Measurements from ENCODE around the gene TCIRG1.

The TCIRG1 gene

DNA sequence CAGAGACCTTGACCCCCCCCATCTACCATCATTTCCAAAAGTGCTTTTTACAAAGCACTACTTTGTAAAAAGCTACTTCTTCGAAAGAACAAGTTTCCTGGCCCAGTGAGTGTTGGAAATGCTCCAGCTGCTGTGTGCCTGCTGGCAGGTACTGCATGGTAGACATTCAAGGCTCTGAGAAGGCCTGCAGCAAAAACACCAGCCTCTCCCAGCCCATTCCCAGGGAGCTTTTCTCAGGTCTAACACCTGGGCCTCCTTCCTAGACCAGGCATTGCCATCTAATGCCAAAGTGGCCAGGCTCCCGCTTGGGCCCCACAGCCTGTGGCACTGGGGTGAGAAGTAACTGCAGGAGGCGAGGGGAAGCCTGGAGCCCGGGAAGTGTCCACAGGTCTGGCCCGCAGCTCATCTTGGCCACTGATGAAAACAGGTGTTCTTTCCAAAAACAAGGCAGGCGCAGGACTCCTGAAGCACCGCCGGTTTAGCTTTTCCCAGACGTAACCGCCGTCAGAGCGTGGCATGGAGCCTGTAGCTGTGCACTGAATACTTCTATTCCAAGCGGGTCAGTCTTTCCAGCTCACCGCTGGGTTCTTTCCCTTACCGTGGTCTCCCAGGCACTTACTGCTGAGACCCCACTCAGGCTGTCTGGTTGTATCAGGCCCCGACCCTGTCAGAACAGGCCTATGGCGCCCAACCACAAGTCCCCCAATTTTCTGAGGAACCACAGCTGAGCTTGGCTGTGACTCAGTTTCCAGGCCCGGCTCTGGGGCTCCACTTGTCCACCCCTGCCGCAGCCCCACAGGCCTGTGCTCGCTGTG is 1.2 kb upstream of the TCIRG1 start:
- DNase-seq: no peak

DNA sequence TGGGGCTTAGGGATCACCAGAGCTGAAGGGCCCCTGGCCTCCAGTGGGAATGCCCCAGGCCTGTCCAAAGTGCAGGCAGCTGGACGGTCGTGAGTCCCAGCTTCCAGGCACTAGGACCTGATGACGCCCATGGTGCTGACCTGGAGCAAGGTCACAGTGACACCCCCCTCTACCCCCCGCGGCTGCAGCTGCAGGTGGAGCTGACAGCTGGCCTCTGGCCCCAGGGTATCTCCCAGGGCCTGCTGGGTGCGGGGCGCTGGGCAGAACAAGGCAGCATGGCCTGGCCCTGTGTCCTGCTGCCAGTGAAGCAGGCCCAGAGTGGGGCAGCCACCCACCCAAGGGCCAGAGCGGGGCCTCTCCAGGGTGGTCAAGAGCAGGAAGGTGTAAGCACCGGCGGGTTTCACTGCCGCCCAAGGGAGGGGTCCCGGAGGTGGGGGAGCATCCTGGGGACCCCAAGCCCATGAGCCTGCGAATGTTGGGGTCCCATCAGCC is 553 bp upstream of the TCIRG1 start:
- DNase-seq: no peak

DNA sequence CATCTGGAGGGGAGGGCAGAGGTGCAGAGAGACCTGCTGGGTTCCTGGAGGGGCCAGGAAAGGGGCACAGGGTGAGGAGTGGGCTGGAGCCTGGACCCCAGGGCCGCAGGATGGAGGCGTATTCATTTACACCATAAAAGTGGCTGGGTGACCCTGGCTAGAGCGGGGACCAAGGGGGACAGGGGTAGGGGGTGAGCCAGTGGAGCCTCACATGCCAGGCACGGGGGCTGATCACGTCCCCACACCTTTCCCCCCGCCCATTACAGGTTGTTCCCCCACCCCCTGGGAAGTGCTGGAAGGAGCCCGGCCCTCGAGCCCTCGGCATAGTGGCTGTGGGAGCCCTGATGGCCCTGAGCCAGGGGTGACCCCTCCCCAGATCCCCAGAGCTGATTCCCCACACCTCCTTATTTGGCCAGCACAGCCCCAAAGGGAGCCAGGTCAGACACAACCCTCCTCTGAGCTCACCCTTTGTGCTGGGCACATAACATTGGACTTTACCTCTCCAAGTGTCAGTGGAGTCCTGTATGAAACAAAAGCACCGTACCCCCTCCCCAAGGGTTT is 781 bp downstream of the TCIRG1 start:
- no peak for DNase-seq

DNA sequence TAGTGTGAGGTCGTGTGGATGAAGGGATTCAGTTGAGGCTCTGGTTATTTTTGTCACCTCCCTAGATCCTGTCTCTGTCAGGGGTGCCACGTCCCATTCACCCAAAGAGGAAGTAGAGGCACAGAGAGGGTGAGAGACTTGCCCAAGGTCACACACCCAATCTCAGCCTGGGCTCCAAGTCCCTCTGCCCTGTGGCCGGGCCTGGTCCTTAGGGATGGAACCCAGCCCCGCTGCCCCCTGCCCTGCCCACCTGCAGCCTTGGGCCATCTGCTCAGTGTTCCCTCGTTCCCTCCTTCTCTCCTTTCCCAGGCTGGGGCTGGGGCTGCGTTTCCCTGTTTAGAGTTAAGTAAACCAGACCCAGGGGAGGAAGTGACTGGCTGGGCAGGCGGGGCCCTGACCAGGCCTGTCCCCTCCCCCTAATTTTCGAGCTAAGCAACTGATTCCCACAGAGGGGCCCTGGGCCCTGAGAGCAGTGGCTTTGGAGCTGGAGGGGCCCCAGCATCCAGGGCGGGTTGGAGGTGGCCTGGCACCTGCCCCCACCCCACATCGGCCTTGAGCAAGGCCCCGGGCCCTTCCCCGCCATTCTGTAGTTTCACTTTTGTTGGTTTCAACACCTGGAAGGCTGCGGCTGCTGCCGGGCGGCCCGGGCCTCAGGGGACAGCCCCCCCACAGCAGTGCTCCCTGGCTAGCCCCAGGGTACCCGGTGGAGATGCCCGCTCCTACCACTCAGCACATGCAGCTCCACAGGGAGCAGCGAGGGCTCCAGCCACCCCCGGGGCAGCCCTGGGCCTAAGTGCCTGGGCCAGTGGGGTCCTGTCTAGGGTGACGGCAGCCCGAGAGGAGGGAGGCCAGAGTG is 1.5 kb downstream of the TCIRG1 start:
- DNase-seq: peak; percentile 64 to 72

DNA sequence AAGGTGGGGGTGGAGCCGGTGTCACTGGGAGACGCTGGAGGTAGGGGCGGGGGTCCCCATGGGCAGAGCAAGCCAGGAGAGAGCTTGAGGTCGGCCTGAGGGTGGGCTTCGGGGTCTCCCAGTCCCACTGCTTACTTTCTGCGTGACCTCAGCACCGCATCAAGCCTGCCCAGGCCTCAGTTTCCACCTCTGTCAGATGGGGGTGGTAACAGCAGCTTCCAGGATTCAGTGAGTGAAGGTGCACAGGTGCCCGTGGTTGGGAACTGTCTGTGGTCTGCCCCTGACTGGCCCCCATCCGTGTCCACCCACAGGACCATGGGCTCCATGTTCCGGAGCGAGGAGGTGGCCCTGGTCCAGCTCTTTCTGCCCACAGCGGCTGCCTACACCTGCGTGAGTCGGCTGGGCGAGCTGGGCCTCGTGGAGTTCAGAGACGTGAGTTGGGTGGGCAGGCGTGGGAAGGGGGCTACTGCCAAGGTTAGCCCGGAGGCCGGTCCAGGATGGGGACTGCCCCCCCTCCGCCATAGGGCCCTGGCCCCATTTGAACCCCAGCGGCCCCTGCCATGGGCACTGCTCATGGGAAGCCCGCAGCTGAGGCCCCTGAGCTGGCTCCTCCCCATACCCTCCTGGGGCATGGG is 2.2 kb downstream of the TCIRG1 start:
- no peak for DNase-seq

DNA sequence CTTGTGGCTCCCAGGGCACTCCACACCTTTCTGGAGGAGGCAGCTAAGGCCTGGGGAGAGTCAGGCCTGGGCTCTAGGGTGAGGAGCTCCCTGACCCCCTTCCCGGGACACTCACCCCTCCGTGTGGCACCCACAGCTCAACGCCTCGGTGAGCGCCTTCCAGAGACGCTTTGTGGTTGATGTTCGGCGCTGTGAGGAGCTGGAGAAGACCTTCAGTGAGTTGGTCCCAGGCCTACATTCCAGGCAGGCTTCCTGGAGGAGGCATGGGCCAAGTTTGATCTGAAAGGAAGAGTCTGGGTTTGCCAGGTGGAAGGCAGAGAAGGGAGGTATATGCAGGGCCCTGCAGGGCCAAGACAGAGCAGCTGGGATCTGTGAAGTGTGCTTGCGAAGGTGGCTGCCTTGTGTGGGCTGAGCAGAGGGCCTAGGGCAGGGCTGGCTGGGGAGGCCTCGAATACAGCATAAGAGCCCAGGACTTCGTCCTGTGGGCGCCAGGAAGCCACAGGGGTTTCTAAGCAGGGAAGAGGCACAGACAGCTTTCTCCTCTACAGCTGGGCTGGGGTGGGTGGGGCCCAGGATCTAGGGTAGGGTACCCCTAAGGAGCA is 2.9 kb downstream of the TCIRG1 start:
- no peak for DNase-seq

DNA sequence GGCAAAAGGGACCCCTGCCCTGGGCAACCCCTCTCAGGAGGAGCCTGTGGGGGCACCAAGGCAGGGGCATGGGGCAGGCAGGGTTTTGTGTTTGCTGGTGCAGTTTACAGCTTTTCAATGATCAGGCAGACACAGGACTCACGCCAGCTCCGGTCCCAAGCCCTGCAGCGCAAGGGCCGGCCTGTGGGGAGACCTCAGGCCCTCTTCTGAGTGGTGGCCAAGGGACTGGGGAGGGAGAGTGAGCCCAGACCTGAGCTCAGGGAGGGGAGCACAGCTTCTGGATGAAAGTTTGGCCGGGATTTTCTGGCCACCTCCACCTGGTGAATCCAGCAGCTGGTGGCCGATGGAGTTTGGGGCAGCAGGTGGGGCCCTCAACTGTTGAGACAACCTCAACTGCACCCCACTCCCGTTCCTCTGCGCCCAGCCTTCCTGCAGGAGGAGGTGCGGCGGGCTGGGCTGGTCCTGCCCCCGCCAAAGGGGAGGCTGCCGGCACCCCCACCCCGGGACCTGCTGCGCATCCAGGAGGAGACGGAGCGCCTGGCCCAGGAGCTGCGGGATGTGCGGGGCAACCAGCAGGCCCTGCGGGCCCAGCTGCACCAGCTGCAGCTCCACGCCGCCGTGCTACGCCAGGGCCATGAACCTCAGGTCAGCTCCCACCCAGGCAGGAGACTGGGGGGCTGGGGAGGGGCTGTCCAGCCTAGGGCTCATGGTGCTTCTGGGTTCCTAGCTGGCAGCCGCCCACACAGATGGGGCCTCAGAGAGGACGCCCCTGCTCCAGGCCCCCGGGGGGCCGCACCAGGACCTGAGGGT is 3.6 kb downstream of the TCIRG1 start:
- no peak for DNase-seq

DNA sequence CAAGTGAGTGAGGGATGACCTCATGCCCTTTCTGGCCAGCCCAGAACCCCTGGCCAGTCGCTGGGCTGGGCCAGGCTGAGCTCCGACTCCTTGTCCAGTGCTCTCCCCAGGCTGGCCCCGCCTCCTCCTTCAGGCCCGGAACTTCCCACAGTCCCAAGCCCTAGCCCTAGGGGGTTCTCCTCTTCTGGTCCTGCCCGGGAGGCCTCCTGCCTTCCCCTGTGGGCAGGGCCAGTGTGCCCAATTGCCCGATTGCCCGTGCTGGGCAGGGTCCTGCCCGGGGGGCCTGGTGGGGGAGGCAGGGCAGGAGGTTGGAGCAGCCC is 4.2 kb downstream of the TCIRG1 start:
- no peak for DNase-seq

DNA sequence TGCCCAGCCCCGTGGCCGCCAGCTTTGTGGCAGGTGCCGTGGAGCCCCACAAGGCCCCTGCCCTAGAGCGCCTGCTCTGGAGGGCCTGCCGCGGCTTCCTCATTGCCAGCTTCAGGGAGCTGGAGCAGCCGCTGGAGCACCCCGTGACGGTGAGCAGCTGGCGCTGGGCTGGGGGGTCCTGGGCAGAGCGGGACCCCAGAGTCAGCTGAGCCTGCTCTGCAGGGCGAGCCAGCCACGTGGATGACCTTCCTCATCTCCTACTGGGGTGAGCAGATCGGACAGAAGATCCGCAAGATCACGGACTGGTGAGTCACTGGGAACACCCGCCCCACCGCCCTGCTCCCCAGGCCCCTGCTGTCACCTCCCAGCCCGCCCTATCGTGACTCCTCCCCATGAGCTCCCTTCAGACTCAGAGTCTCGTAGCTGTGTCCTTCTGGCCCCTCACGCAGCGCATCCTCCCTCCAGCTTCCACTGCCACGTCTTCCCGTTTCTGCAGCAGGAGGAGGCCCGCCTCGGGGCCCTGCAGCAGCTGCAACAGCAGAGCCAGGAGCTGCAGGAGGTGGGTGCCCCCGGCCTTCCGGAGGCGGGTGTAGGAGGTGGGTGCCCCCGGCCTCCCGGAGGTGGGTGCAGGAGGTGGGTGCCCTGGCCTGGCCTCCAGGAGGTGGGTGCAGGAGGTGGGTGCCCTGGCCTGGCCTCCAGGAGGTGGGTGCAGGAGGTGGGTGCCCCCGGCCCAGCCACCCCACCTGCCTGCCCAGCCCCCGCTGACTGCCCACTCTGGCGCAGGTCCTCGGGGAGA is 4.7 kb downstream of the TCIRG1 start:
- no peak for DNase-seq

DNA sequence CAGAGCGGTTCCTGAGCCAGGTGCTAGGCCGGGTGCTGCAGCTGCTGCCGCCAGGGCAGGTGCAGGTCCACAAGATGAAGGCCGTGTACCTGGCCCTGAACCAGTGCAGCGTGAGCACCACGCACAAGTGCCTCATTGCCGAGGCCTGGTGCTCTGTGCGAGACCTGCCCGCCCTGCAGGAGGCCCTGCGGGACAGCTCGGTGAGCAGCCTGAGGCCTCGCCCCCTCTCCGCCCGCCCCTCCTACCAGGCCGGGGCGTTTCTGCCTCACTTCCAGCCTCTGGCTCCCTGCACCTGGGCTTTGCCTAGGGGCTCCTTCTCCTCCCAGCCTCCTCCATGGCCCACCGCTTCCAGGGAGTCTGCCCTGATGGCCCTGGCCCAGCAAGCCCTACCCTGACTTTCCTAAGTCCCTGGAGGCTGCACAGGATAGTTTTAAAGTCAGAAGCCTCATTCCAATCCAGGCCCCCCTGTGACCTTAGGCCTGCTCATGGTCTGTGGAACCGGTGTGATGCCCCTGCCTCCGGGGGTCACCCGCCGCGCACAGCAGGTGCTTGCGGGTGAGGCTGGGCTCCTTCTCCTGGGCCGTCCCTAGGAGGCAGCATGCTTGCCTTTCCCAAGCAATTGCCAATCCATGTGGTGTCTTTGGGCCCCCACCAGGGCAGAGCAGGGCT is 5.5 kb downstream of the TCIRG1 start:
- no peak for DNase-seq

DNA sequence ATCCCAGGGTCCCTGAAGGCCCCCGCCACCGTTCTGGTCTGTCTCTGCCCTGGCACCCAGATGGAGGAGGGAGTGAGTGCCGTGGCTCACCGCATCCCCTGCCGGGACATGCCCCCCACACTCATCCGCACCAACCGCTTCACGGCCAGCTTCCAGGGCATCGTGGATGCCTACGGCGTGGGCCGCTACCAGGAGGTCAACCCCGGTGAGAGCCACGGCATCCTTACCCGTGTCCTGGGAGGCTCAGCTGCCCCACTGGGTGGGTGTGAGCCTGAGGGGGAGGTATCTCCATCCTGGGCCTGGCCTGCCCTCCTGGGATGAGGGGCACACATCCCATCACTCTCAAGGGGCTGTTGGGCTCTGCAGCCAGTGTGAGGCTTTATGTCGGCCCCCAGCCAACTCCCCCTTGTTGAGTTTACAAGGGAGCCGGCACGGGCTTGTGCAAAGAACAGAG is 6.1 kb downstream of the TCIRG1 start:
- DNase-seq: no peak

DNA sequence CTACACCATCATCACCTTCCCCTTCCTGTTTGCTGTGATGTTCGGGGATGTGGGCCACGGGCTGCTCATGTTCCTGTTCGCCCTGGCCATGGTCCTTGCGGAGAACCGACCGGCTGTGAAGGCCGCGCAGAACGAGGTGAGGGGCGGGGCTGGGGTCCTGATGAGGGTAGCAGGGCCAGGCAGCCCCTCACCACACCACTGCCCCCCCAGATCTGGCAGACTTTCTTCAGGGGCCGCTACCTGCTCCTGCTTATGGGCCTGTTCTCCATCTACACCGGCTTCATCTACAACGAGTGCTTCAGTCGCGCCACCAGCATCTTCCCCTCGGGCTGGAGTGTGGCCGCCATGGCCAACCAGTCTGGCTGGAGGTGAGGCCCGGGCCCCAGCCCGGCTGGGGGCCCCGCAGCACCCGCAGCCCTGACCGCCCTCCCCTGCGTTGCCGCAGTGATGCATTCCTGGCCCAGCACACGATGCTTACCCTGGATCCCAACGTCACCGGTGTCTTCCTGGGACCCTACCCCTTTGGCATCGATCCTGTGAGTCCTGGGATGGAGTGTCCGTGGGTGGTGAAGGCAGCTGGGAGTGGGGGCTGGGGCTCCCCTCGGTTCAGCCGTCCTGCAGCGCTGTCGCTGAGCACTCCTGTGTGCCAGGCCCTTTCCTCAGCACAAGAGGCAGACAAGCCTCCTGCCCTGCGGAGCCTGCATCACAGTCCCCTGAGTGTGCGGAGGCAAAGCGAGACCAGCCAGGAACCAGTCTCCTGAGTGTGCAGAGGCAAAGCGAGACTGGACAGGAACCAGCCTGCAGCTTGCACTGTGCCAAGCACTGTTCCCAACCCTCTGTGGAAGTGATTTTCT is 8.8 kb downstream of the TCIRG1 start:
- no peak for DNase-seq

DNA sequence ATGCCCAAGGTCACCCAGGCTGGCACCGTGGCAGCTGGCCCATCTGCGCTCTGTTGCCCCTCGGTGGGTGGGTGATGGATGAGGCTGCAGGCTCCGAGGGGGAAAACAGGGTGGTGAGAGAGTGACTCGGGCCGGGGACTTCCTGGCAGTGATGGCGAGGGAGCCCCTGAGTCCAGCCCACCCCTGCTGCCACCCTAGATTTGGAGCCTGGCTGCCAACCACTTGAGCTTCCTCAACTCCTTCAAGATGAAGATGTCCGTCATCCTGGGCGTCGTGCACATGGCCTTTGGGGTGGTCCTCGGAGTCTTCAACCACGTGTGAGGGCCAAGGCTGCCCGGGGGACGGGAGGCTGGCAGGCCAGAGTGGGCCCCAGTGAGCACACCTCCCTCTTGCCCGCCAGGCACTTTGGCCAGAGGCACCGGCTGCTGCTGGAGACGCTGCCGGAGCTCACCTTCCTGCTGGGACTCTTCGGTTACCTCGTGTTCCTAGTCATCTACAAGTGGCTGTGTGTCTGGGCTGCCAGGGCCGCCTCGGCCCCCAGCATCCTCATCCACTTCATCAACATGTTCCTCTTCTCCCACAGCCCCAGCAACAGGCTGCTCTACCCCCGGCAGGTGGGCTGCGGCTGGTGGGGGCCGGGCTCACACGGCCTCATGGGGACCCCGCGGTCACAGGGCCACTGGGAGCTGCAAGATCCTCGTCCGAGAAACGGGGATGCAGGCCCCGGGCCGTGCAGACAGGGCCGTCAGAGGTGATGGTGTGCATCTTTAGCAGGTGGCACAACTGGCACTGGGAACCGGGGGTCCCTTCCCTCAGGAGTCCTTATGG is 10.1 kb downstream of the TCIRG1 start:
- no peak for DNase-seq

DNA sequence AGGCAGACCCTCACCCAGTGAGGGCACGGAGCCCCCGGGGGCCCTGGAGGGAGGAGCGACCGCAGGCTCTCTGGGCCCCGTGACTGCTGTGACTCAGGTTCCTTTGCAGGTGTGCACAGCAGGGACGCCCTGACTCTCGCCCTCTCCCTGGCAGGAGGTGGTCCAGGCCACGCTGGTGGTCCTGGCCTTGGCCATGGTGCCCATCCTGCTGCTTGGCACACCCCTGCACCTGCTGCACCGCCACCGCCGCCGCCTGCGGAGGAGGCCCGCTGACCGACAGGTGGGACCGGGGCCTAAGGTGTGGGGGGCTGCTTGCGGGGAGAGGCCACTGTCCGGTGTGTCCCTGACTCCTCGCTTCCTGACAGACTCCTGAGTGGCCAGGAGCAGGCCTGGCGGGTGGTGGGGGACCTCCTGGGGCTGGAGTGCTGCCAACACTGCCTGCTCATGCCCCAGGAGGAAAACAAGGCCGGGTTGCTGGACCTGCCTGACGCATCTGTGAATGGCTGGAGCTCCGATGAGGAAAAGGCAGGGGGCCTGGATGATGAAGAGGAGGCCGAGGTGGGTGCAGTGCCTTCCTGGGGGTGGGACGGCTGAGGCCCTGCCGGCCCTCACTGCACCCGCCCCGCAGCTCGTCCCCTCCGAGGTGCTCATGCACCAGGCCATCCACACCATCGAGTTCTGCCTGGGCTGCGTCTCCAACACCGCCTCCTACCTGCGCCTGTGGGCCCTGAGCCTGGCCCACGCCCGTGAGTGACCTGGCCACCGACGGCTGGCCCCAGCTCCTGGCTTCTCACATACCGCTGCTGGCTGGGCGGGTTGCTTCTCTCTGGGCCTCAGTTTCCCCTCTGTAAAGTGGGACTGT is 10.9 kb downstream of the TCIRG1 start:
- no peak for DNase-seq

DNA sequence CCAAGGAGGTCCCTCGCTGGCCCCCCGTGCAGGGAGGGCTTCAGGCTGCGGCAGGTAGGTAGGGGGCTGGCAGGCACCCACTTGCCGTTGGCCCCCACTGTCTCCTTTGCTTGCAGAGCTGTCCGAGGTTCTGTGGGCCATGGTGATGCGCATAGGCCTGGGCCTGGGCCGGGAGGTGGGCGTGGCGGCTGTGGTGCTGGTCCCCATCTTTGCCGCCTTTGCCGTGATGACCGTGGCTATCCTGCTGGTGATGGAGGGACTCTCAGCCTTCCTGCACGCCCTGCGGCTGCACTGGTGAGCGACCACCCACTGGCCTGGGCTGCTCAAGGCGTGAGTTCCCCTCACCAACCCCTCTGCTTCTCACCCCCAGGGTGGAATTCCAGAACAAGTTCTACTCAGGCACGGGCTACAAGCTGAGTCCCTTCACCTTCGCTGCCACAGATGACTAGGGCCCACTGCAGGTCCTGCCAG is 11.6 kb downstream of the TCIRG1 start:
- DNase-seq: no peak

DNA sequence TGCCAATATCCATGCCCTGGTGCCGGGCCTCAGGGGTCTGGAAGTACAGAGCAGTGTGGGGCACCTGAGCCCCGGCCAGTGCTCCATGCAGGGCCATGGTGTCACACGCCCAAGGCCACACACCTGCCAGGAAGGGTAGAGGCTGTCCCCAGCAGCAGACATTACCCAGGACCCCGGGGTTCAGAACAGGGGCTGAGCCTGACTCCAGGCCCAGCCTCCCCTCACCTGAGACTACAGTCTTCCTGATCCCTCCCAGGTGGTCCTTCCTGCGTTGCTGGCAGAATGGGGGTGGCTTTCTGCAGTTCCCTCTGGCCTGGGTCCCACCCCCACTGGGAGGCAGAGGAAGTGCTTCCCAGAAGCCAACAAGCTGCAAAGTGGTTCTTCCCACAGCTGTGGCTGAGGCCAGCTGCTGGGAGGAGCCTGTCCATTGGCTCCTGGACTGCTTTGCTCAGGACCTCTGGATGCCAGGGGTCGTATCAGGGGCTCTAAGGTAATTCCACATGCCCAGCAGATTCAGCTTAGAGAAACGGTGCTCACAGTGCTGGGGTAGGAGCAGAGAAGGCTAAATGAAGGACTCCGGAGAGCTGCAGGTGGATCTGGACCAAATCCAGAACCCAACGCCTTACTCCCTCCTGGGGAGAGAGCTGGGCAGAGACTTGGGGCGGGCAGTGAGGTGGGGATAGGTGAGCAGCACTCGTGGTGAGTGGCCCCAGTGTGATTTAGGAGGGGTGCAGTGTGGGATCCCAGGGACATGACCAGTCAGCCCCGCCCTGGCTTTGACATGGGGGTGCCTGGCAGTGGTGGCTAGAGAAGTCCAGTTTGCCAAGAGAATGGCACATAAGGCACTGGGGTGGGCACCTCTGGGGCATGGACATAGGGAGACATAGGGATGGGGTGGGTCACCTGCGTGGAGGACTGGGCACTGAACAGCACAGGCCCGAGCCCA is 12.6 kb downstream of the TCIRG1 start:
- DNase-seq: peak in 1 of 2 experiments; percentile 15
